Activated naive CD4-positive, alpha-beta T cell treated with anti-CD3 and anti-CD28 coated beads, Interleukin-2, amount 50 U/mL, for 24 hours (primary cell): Measurements from ENCODE around the gene FMNL1.
A peak's percentile ranks its signal among the peaks of the same experiment; 100 is the strongest.

Source experiments
- H3K27ac Mint-ChIP-seq: one replicate; pipeline ENCODE4 v1.8.0; 2021; ENCODE audit warnings: mild to moderate bottlenecking, mixed read lengths
- H3K27me3 Mint-ChIP-seq: one replicate; pipeline ENCODE4 v1.8.0; 2021; ENCODE audit warnings: mixed read lengths
- H3K36me3 Mint-ChIP-seq: one replicate; pipeline ENCODE4 v1.8.0; 2021; ENCODE audit warnings: mixed read lengths
- H3K4me1 Mint-ChIP-seq: one replicate; pipeline ENCODE4 v1.8.0; 2021; ENCODE audit warnings: mixed read lengths
- H3K4me3 Mint-ChIP-seq: one replicate; pipeline ENCODE4 v1.8.0; 2021; ENCODE audit warnings: mild to moderate bottlenecking, mixed read lengths
- H3K9me3 Mint-ChIP-seq: one replicate; pipeline ENCODE4 v1.8.0; 2021; ENCODE audit warnings: mixed read lengths

Gene FMNL1

GRCh38 chr17:45227926-45228762 lies 6.5 kb downstream of the FMNL1 start:
- Mint-ChIP-seq H3K36me3 (peaks cover 4% of the 10 kb centered on the region), H3K27ac (peak overlapping the region; percentile 100), H3K4me3 (peak overlapping the region; percentile 82), H3K9me3 (no peaks in the 10 kb centered on the region), H3K4me1 (peaks cover 82% of the 10 kb centered on the region), H3K27me3 (no peaks in the 10 kb centered on the region)

- Mint-ChIP-seq H3K4me3 (peak overlapping the region; percentile 82), H3K36me3 (peaks cover 4% of the 10 kb centered on the region), H3K4me1 (peaks cover 80% of the 10 kb centered on the region), H3K9me3 (no peaks in the 10 kb centered on the region), H3K27ac (peak overlapping the region; percentile 100), H3K27me3 (no peaks in the 10 kb centered on the region)
Measured at GRCh38 chr17:45228763-45229539, 7.3 kb downstream of the FMNL1 start.

GRCh38 chr17:45229681-45230409 lies 8.2 kb downstream of the FMNL1 start:
- H3K9me3 Mint-ChIP-seq: no peaks in the 10 kb centered on the region

GRCh38 chr17:45230410-45230786 lies 8.7 kb downstream of the FMNL1 start:
- Mint-ChIP-seq H3K36me3 (peaks cover 4% of the 10 kb centered on the region), H3K4me3 (peak overlapping the region; percentile 39), H3K9me3 (no peaks in the 10 kb centered on the region), H3K27ac (peak overlapping the region; percentile 100), H3K27me3 (no peaks in the 10 kb centered on the region), H3K4me1 (peaks cover 86% of the 10 kb centered on the region)

More at GRCh38 chr17:45229681-45230409, 8.2 kb downstream of the FMNL1 start:
- peak overlapping the region; percentile 100 for H3K27ac Mint-ChIP-seq
- H3K36me3 Mint-ChIP-seq: peaks cover 4% of the 10 kb centered on the region
- H3K4me1 Mint-ChIP-seq: peaks cover 86% of the 10 kb centered on the region
- H3K27me3 Mint-ChIP-seq: no peaks in the 10 kb centered on the region
- peak overlapping the region; percentile 82 for H3K4me3 Mint-ChIP-seq

GRCh38 chr17:45230787-45231480 lies 9.2 kb downstream of the FMNL1 start:
- H3K4me3 Mint-ChIP-seq: peak overlapping the region; percentile 39
- peaks cover 4% of the 10 kb centered on the region for H3K36me3 Mint-ChIP-seq
- H3K9me3 Mint-ChIP-seq: no peaks in the 10 kb centered on the region
- H3K4me1 Mint-ChIP-seq: peaks cover 87% of the 10 kb centered on the region
- peak overlapping the region; percentile 100 for H3K27ac Mint-ChIP-seq
- H3K27me3 Mint-ChIP-seq: no peaks in the 10 kb centered on the region

GRCh38 chr17:45231481-45232116 lies 9.9 kb downstream of the FMNL1 start:
- peak overlapping the region; percentile 79 for H3K27ac Mint-ChIP-seq
- no peaks in the 10 kb centered on the region for H3K9me3 Mint-ChIP-seq
- H3K4me1 Mint-ChIP-seq: peaks cover 83% of the 10 kb centered on the region
- peak overlapping the region; percentile 15 for H3K4me3 Mint-ChIP-seq
- peaks cover 4% of the 10 kb centered on the region for H3K36me3 Mint-ChIP-seq
- H3K27me3 Mint-ChIP-seq: no peaks in the 10 kb centered on the region

GRCh38 chr17:45232514-45233422 lies 11.1 kb downstream of the FMNL1 start:
- H3K36me3 Mint-ChIP-seq: peaks cover 9% of the 10 kb centered on the region
- H3K27ac Mint-ChIP-seq: peak overlapping the region; percentile 69
- peak overlapping the region; percentile 6 for H3K4me3 Mint-ChIP-seq
- H3K4me1 Mint-ChIP-seq: peaks cover 80% of the 10 kb centered on the region
- H3K27me3 Mint-ChIP-seq: no peaks in the 10 kb centered on the region
- H3K9me3 Mint-ChIP-seq: no peaks in the 10 kb centered on the region

GRCh38 chr17:45233423-45233924 lies 11.8 kb downstream of the FMNL1 start:
- Mint-ChIP-seq H3K27ac (no peak overlapping the region), H3K4me3 (no peak overlapping the region), H3K9me3 (no peaks in the 10 kb centered on the region), H3K36me3 (peaks cover 14% of the 10 kb centered on the region), H3K27me3 (no peaks in the 10 kb centered on the region), H3K4me1 (peaks cover 80% of the 10 kb centered on the region)

- Mint-ChIP-seq H3K27me3 (no peaks in the 10 kb centered on the region), H3K27ac (peak overlapping the region; percentile 48), H3K9me3 (no peaks in the 10 kb centered on the region), H3K4me3 (peak overlapping the region; percentile 37), H3K36me3 (peaks cover 18% of the 10 kb centered on the region), H3K4me1 (peaks cover 78% of the 10 kb centered on the region)
Measured at GRCh38 chr17:45234641-45235415, 13.1 kb downstream of the FMNL1 start.

GRCh38 chr17:45235416-45236281 lies 14.0 kb downstream of the FMNL1 start:
- no peaks in the 10 kb centered on the region for H3K9me3 Mint-ChIP-seq
- peak overlapping the region; percentile 48 for H3K27ac Mint-ChIP-seq
- H3K4me3 Mint-ChIP-seq: peak overlapping the region; percentile 37
- peaks cover 70% of the 10 kb centered on the region for H3K4me1 Mint-ChIP-seq
- no peaks in the 10 kb centered on the region for H3K27me3 Mint-ChIP-seq
- H3K36me3 Mint-ChIP-seq: peaks cover 21% of the 10 kb centered on the region

GRCh38 chr17:45236282-45236606 lies 14.6 kb downstream of the FMNL1 start:
- H3K36me3 Mint-ChIP-seq: peaks cover 21% of the 10 kb centered on the region
- H3K9me3 Mint-ChIP-seq: no peaks in the 10 kb centered on the region
- no peaks in the 10 kb centered on the region for H3K27me3 Mint-ChIP-seq
- no peak overlapping the region for H3K27ac Mint-ChIP-seq
- H3K4me3 Mint-ChIP-seq: no peak overlapping the region
- peaks cover 69% of the 10 kb centered on the region for H3K4me1 Mint-ChIP-seq

GRCh38 chr17:45237686-45238085 lies 16.0 kb downstream of the FMNL1 start:
- Mint-ChIP-seq H3K27ac (peak overlapping the region; percentile 91), H3K4me3 (no peak overlapping the region), H3K36me3 (peaks cover 17% of the 10 kb centered on the region), H3K9me3 (no peaks in the 10 kb centered on the region), H3K27me3 (no peaks in the 10 kb centered on the region), H3K4me1 (peaks cover 55% of the 10 kb centered on the region)
